ENCODE results near the gene SLC22A15.

- TF ChIP-seq POLR2A (IDR thresholded peaks at IDR 0.05; ENCODE audit: low read depth, low read length) (no peak), PAX5 (IDR thresholded peaks at IDR 0.05; ENCODE audit: insufficient read depth, low read length, severe bottlenecking) (no peak), TAF1 (IDR thresholded peaks at IDR 0.05; ENCODE audit: low read depth, low read length) (no peak), POLR2AphosphoS5 (IDR thresholded peaks at IDR 0.05; ENCODE audit: low read depth, low read length) (no peak), SPI1 (IDR thresholded peaks at IDR 0.05; ENCODE audit: low read depth, low read length) (no peak)
Observed at GRCh38 chr1:116113615-116114014, 137.3 kb downstream of the SLC22A15 start.
